ENCODE data around the gene XRCC4. TPM values are rescaled to one million over a fixed set of nuclear protein-coding genes. Genes with fewer than 3 reads are reported as not detected.

XRCC4 gene
- total and polyA plus RNA-seq, 4 donors, result 2.3 to 4.9 (median 3.0) TPM

DNA sequence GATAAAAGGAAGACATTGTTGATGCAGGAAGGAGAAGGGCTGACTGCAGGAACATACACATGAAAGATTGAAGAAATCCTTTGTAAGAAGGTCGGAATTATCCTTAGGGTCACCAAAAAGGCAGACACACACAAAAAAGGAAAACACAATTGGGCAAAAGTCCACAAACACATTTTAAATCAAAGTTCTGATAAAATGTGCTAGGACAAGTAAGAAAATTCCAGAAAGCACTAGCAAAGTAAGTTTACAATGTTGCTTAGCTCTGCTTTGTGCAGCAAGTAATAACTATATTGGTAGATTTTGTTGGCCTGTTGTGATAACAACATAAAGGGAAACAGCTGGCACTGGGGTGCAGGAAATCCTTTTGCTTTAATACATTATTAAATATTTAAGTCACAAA lies 294.4 kb downstream of the XRCC4 start (continued):
- TF ChIP-seq, protein P1, sequence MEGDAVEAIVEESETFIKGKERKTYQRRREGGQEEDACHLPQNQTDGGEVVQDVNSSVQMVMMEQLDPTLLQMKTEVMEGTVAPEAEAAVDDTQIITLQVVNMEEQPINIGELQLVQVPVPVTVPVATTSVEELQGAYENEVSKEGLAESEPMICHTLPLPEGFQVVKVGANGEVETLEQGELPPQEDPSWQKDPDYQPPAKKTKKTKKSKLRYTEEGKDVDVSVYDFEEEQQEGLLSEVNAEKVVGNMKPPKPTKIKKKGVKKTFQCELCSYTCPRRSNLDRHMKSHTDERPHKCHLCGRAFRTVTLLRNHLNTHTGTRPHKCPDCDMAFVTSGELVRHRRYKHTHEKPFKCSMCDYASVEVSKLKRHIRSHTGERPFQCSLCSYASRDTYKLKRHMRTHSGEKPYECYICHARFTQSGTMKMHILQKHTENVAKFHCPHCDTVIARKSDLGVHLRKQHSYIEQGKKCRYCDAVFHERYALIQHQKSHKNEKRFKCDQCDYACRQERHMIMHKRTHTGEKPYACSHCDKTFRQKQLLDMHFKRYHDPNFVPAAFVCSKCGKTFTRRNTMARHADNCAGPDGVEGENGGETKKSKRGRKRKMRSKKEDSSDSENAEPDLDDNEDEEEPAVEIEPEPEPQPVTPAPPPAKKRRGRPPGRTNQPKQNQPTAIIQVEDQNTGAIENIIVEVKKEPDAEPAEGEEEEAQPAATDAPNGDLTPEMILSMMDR (IDR thresholded peaks at IDR 0.05; ENCODE audit: low read depth, low read length, missing input control), result no peak
- no peak for TF ChIP-seq RAD21 (IDR thresholded peaks at IDR 0.05)
- TF ChIP-seq JUND (IDR thresholded peaks at IDR 0.05), result no peak
- TF ChIP-seq MAX (IDR thresholded peaks at IDR 0.05), result no peak
- no peak for TF ChIP-seq HNF4A (conservative IDR thresholded peaks at IDR 0.05)

DNA sequence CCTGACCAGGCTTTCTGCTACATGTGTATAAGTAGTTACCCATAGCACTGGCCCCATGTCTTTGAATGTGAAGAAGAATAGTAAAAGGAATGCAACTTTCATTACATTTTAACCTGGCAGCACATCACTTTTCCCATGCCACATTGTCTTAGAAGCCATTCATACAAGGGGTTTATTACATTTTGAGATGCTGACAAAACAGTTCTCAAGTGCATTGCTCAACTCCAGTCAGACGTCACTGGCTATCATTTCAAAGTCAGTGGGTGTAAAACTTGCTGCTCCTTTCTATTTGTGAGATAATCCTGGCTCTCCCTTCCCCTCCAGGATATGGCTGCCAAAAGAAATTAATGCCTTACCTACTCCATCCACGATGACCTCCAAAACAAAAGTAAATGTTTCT lies 297.2 kb downstream of the XRCC4 start:
- Histone ChIP-seq H3K9ac (ENCODE audit: low read depth in 1 of 2, low read length in 2 of 2) (no peak overlapping the region), H3K27me3 (ENCODE audit: control insufficient read depth in 4 of 4, insufficient read depth in 4 of 4, low read length in 3 of 4) (peaks cover 0 to 3% (median 0%) of the 10 kb centered on the region in 4 donors), H3K4me3 (ENCODE audit: low read depth in 1 of 3, low read length in 3 of 3) (no peak overlapping the region), H3K9me3 (ENCODE audit: control insufficient read depth in 4 of 4, low read length in 3 of 4) (no peaks in the 10 kb centered on the region), H3K4me1 (ENCODE audit: control insufficient read depth in 4 of 4, insufficient read depth in 4 of 4, low read length in 3 of 4) (no peaks in the 10 kb centered on the region), H3K36me3 (ENCODE audit: control insufficient read depth in 4 of 4, insufficient read depth in 3 of 4, low read depth in 1 of 4, low read length in 3 of 4) (no peaks in the 10 kb centered on the region), H3K27ac (ENCODE audit: low read depth in 1 of 2, low read length in 2 of 2) (no peak overlapping the region)
- TF ChIP-seq EGR1 (IDR thresholded peaks at IDR 0.05; ENCODE audit: low read depth in 2 of 2), result no peak
- no peak for TF ChIP-seq HNF4G (IDR thresholded peaks at IDR 0.05)
- TF ChIP-seq JUND (IDR thresholded peaks at IDR 0.05), result no peak
- no peak for TF ChIP-seq HNF4A (conservative IDR thresholded peaks at IDR 0.05)
- TF ChIP-seq, protein P2, sequence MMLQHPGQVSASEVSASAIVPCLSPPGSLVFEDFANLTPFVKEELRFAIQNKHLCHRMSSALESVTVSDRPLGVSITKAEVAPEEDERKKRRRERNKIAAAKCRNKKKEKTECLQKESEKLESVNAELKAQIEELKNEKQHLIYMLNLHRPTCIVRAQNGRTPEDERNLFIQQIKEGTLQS (IDR thresholded peaks at IDR 0.05), result no peak
- TF ChIP-seq RXRA (IDR thresholded peaks at IDR 0.05), result no peak
- TF ChIP-seq SP1 (IDR thresholded peaks at IDR 0.05), result no peak
- TF ChIP-seq, protein P1 (IDR thresholded peaks at IDR 0.05; ENCODE audit: low read depth, low read length, missing input control), result no peak
- no peak for TF ChIP-seq NR2F2 (IDR thresholded peaks at IDR 0.05)
- TF ChIP-seq RAD21 (IDR thresholded peaks at IDR 0.05), result no peak
- no peak for TF ChIP-seq TAF1 (conservative IDR thresholded peaks at IDR 0.05)
- no peak for TF ChIP-seq FOXA2 (IDR thresholded peaks at IDR 0.05)
- TF ChIP-seq, protein P3, sequence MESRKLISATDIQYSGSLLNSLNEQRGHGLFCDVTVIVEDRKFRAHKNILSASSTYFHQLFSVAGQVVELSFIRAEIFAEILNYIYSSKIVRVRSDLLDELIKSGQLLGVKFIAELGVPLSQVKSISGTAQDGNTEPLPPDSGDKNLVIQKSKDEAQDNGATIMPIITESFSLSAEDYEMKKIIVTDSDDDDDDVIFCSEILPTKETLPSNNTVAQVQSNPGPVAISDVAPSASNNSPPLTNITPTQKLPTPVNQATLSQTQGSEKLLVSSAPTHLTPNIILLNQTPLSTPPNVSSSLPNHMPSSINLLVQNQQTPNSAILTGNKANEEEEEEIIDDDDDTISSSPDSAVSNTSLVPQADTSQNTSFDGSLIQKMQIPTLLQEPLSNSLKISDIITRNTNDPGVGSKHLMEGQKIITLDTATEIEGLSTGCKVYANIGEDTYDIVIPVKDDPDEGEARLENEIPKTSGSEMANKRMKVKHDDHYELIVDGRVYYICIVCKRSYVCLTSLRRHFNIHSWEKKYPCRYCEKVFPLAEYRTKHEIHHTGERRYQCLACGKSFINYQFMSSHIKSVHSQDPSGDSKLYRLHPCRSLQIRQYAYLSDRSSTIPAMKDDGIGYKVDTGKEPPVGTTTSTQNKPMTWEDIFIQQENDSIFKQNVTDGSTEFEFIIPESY (IDR thresholded peaks at IDR 0.05), result no peak
- no peak for TF ChIP-seq GABPA (IDR thresholded peaks at IDR 0.05 in 1 of 2, conservative IDR thresholded peaks at IDR 0.05 in 1 of 2)
- TF ChIP-seq YY1 (IDR thresholded peaks at IDR 0.05), result no peak
- TF ChIP-seq, protein P4, sequence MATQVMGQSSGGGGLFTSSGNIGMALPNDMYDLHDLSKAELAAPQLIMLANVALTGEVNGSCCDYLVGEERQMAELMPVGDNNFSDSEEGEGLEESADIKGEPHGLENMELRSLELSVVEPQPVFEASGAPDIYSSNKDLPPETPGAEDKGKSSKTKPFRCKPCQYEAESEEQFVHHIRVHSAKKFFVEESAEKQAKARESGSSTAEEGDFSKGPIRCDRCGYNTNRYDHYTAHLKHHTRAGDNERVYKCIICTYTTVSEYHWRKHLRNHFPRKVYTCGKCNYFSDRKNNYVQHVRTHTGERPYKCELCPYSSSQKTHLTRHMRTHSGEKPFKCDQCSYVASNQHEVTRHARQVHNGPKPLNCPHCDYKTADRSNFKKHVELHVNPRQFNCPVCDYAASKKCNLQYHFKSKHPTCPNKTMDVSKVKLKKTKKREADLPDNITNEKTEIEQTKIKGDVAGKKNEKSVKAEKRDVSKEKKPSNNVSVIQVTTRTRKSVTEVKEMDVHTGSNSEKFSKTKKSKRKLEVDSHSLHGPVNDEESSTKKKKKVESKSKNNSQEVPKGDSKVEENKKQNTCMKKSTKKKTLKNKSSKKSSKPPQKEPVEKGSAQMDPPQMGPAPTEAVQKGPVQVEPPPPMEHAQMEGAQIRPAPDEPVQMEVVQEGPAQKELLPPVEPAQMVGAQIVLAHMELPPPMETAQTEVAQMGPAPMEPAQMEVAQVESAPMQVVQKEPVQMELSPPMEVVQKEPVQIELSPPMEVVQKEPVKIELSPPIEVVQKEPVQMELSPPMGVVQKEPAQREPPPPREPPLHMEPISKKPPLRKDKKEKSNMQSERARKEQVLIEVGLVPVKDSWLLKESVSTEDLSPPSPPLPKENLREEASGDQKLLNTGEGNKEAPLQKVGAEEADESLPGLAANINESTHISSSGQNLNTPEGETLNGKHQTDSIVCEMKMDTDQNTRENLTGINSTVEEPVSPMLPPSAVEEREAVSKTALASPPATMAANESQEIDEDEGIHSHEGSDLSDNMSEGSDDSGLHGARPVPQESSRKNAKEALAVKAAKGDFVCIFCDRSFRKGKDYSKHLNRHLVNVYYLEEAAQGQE (IDR thresholded peaks at IDR 0.05), result no peak
- no peak for TF ChIP-seq MAX (IDR thresholded peaks at IDR 0.05)
- TF ChIP-seq FOXA1 (IDR thresholded peaks at IDR 0.05), result no peak
- 67% methylated on average over 2 of the region's 2 CpGs for WGBS
- DNase-seq (ENCODE audit: low spot score), result no peak
